SU-DHL-6 (cell line): Measurements from ENCODE around the gene PPP2R1A.
"Not testable (repeated sequence)": the region's sequence is repeated elsewhere in the genome, so short reads cannot be mapped to it uniquely, and the experiment has no call there.

Experiments
- H2AFZ ChIP-seq: fragments of 200-600 bp; sonication (generic); 2 replicates; pipeline ENCODE4 v1.6.1; 2014; ENCODE audit warnings: low read depth, mild to moderate bottlenecking, moderate library complexity, mixed read lengths, antibody characterized with exemption, low read length; ENCODE audit not compliant: severe bottlenecking
- H3F3A ChIP-seq: fragments of 200-600 bp; shearing (Covaris generic); 2 replicates; pipeline ENCODE4 v1.6.0; 2016; ENCODE audit warnings: antibody characterized with exemption, mild to moderate bottlenecking; ENCODE audit not compliant: insufficient read depth
- H3K27ac ChIP-seq: fragments of 200-600 bp; sonication (generic); 2 replicates; pipeline ENCODE4 v1.5.1; 2016; ENCODE audit warnings: low read depth, mild to moderate bottlenecking, low read length, moderate library complexity, mixed read lengths
- H3K27me3 ChIP-seq: fragments of 200-600 bp; sonication (generic), shearing (Covaris generic); 2 replicates; pipeline ENCODE4 v1.6.0; 2014; ENCODE audit warnings: mild to moderate bottlenecking, low read length
- H3K36me3 ChIP-seq: fragments of 200-600 bp; sonication (generic); 2 replicates; pipeline ENCODE4 v1.6.1; 2014; ENCODE audit warnings: mild to moderate bottlenecking, low read length, mixed read lengths
- H3K4me2 ChIP-seq: fragments of 300-600, 200-600 bp; shearing (Covaris generic), sonication (generic); 2 replicates; pipeline ENCODE4 v1.6.0; 2014; ENCODE audit warnings: low read length, low read depth, mild to moderate bottlenecking; ENCODE audit not compliant: poor library complexity, severe bottlenecking
- H3K4me3 ChIP-seq: fragments of 200-600 bp; sonication (generic); 2 replicates; pipeline ENCODE4 v1.5.1; 2014; ENCODE audit warnings: antibody characterized with exemption, low read length, mild to moderate bottlenecking, mixed read lengths; ENCODE audit not compliant: insufficient read depth, poor library complexity, severe bottlenecking
- H3K79me2 ChIP-seq: fragments of 200-600 bp; sonication (generic); 2 replicates; pipeline ENCODE4 v1.6.1; 2014; ENCODE audit warnings: mild to moderate bottlenecking, low read length, moderate library complexity; ENCODE audit not compliant: insufficient read depth
- H3K9ac ChIP-seq: fragments of 200-600 bp; sonication (generic); 2 replicates; pipeline ENCODE4 v1.7.0; 2014; ENCODE audit warnings: mild to moderate bottlenecking, low read length
- H3K9me2 ChIP-seq: fragments of 200-600 bp; sonication (generic); replicated peaks from 2 replicates; pipeline ENCODE4 v1.6.1; 2014; ENCODE audit warnings: low read length; ENCODE audit not compliant: insufficient read depth
- H3K9me3 ChIP-seq: fragments of 200-600 bp; sonication (generic); 2 replicates; pipeline ENCODE4 v1.6.1; 2014; ENCODE audit warnings: low read length, mixed read lengths; ENCODE audit not compliant: insufficient read depth
- H4K20me1 ChIP-seq: fragments of 200-600 bp; sonication (generic); 2 replicates; pipeline ENCODE4 v1.6.1; 2014; ENCODE audit warnings: low read depth, mild to moderate bottlenecking, antibody characterized with exemption, low read length, moderate library complexity, mixed read lengths
- CTCF ChIP-seq: fragments of 200-600 bp; sonication (generic); IDR thresholded peaks from one replicate; pipeline ENCODE4 v1.5.1; 2017; ENCODE audit warnings: antibody characterized with exemption, mild to moderate bottlenecking, low read length, moderate library complexity; ENCODE audit not compliant: insufficient read depth, poor library complexity, severe bottlenecking
- EZH2phosphoT487 ChIP-seq: fragments of 200-600 bp; sonication (generic), shearing (Covaris generic); conservative IDR thresholded peaks from 2 replicates; pipeline ENCODE4 v1.6.1; 2018; ENCODE audit warnings: mild to moderate bottlenecking, antibody characterized with exemption, low read length, moderate library complexity, mixed read lengths

Gene PPP2R1A

GRCh38 chr19:52248241-52248640 is 58.4 kb downstream of the PPP2R1A start:
- Histone ChIP-seq H3K79me2 (no peaks in the 10 kb centered on the region), H3K9me2 (no peaks in the 10 kb centered on the region), H3K27ac (no peak overlapping the region), H2AFZ (no peak overlapping the region), H3K9me3 (no peaks in the 10 kb centered on the region), H3K9ac (no peak overlapping the region), H4K20me1 (no peaks in the 10 kb centered on the region), H3K4me2 (no peak overlapping the region), H3K27me3 (no peaks in the 10 kb centered on the region), H3K36me3 (no peaks in the 10 kb centered on the region), H3K4me3 (no peak overlapping the region), H3F3A (no peaks in the 10 kb centered on the region)
- peak; percentile 60 for TF ChIP-seq CTCF
- no peak for TF ChIP-seq EZH2phosphoT487

- no peak overlapping the region for H3K4me2 ChIP-seq
- H3K9ac ChIP-seq = no peak overlapping the region
- H3K9me2 ChIP-seq = no peaks in the 10 kb centered on the region
- H4K20me1 ChIP-seq = no peaks in the 10 kb centered on the region
- no peaks in the 10 kb centered on the region for H3K27me3 ChIP-seq
- H3K36me3 ChIP-seq = no peaks in the 10 kb centered on the region
- no peaks in the 10 kb centered on the region for H3K79me2 ChIP-seq
- no peak for TF ChIP-seq EZH2phosphoT487
- no peak for TF ChIP-seq CTCF
- no peak overlapping the region for H2AFZ ChIP-seq
- no peak overlapping the region for H3K4me3 ChIP-seq
- no peaks in the 10 kb centered on the region for H3K9me3 ChIP-seq
- no peaks in the 10 kb centered on the region for H3F3A ChIP-seq
- no peak overlapping the region for H3K27ac ChIP-seq
Measured at GRCh38 chr19:52258426-52258825, 68.6 kb downstream of the PPP2R1A start.

GRCh38 chr19:52265556-52265955 is 75.7 kb downstream of the PPP2R1A start:
- H3K4me3 ChIP-seq, H3K9ac ChIP-seq, H4K20me1 ChIP-seq, H3F3A ChIP-seq, H3K27ac ChIP-seq, H2AFZ ChIP-seq, H3K9me2 ChIP-seq, H3K36me3 ChIP-seq, H3K4me2 ChIP-seq, H3K9me3 ChIP-seq, H3K27me3 ChIP-seq: not testable (repeated sequence)
- H3K79me2 ChIP-seq = peaks cover 11% of the 10 kb centered on the region

- Histone ChIP-seq H3F3A (no peaks in the 10 kb centered on the region), H3K27ac (peak within 1 kb of the TSS; percentile 65), H3K9me2 (no peaks in the 10 kb centered on the region), H3K4me2 (peak within 1 kb of the TSS; percentile 75), H3K9me3 (no peaks in the 10 kb centered on the region), H3K27me3 (no peaks in the 10 kb centered on the region), H4K20me1 (no peaks in the 10 kb centered on the region), H3K9ac (peak within 1 kb of the TSS; percentile 94), H2AFZ (peak within 1 kb of the TSS; percentile 79), H3K36me3 (peaks cover 8% of the 10 kb centered on the region), H3K4me3 (peak within 1 kb of the TSS; percentile 92), H3K79me2 (peaks cover 49% of the 10 kb centered on the region)
- TF ChIP-seq EZH2phosphoT487 = no peak
- TF ChIP-seq CTCF = no peak
Measured at GRCh38 chr19:52269338-52270261, 79.7 kb downstream of the PPP2R1A start, which contains the start of gene ZNF766. TSS of gene ZNF766 (plus strand) at chr19:52269587. CDS start at chr19:52269614, 27 bp downstream.
